NCI-H2196 (cell line): ENCODE measurements around the gene TRABD2A.

ENCODE experiments used
- DNase-seq: peaks from one replicate; lab custom pipeline; 2025; ENCODE audit not compliant: unreplicated experiment; lab: John Stamatoyannopoulos, UW

The TRABD2A gene

DNA sequence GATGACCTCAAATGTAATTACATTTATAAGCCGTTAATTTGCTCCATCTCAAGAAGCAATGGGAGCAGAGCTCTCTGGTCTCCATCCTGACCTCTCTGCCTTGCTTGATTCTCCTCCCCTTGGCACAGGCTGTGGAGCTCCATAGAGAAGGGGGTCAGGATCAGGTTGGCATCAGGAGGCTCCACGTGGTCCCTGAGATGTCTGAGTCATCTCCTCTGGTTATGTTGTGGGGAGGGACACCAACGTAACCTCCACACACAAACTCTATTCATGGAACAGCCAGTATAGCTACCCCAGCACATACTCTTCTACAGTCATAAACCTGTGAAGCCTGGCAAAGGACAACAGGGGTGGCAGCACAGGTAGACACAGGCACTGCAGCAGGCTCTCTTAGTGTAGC lies 29.0 kb downstream of the TRABD2A start:
- no peak for DNase-seq

DNA sequence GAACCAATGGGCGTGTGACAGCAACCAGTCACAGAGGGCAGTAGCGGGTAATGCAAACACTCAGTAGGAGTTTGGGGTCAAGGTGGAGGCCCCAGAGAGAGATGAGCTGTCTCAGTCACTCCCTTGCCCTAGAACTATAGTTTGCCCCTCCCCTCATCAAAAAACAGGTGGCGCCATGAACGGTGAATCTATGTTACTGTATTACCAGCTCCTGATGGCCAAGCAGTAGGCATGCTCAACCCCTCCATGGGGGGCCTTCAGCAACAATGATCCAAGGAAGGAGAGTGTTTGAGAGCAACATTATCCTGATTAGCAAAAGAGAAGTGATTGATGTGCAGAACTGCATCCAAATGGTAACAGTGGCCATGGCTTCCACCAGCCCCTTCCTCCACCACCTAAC lies 30.4 kb downstream of the TRABD2A start:
- DNase-seq = no peak

DNA sequence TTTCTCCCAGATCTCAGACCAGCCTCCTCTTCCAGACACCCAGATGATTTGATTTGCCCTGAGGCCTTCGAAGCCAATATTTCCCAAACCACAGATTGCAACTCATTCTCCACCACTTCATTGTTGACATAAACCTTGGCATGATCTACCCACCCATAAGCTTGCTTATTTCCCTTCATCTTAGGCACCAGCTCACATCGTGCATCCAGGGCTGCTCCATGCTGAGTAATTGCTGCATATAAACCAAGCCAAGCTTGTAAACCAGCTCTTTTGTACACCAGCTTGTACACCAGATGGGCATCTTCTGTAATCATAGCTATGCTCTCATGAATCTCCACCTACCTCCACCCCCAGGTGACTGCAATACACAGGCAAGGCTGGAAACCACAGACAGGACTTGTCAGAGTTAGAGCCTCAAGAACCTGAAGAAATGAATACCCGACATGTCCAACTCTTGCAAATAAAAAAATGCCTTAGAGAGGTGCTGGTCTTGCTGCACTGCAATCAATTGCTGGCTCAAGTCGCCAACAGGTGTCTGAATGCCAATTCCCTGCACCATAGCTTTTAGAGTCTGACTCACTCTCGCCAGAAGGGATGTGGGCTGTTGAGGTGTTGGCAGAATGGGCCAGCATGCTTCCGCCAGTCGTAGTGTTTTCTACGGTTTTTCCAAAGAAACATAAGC lies 31.5 kb downstream of the TRABD2A start:
- no peak for DNase-seq

DNA sequence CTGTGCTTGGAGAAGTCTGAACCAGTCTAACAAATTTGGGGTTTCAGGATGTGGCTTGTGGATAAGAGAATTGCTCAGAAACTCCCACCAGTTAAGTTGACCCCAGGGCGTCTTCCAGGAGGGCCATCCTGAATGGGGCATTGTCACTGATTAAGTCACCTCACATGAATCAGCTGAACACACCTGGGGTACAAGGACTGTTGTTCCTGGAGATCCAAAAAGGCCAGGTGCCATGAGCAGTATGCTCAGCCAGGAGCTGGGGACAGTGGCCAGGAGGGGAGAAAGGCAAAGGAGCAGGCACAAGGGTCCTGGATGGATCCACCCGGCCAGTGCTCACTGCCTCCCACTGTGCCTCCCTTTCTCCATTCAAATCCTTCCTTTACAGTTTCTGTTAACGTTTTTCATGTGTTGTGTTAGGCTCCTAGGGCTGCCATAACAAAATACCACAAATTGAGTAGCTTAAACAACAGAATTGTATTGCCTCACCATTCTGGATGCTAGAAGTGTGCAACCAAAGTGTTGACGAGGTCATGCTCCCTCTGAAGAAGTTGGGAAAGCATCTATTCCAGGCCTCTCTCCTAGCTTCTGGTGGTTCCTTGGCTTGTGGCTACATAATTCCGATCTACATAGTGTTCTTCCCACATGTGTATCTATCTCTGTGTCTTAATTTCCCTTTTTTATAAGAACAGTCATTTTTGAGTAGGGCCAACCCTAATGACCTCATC lies 33.4 kb downstream of the TRABD2A start:
- DNase-seq = no peak

DNA sequence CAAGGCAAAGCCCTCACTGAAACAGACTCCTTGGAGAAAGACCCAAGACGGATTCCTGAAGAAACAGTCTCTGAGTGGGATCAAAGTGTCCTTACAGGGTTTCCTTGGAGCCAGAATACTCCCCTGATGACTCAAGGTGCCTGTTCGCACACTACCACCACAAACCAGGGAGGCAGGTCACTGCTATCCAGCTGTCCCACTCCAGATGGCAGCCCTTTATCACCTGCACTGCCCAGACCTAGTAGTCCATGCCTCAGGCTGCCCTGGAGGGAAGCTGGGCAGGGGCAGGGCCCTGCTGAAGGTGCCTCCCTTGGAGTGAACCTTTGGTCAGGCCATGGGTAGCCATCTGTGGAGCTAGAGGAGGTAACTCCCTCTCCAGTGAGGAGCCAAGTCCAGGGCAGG lies 34.1 kb downstream of the TRABD2A start:
- DNase-seq = no peak

DNA sequence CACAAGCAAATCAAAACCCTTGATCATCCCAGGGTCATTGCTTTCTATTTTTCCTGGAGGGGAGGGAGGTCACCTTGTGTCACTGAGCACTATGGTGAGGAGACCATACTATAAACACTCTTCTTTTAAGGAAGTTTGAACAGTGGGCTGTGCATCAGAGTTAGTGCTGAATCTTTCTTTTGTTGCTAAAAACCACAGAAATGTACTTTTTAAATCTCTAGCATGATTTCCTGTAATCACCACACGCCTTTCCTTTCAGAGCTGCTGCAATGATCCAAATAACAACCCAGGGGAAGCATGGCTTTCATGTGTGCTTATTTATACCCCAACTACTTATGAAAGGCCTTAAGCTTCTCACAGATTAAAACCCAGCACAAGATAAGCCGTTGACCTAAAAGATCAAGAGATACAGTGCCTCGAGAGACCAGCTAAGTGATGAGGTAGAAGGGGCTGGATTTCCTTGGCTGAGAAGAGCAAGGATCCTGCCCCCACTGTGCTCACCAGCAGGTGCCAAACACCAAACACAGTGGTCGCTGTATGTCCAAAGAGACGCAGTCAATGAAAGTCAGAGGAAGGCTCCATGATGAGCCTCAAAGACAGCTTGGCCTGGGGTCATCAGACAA lies 34.7 kb downstream of the TRABD2A start:
- no peak for DNase-seq

DNA sequence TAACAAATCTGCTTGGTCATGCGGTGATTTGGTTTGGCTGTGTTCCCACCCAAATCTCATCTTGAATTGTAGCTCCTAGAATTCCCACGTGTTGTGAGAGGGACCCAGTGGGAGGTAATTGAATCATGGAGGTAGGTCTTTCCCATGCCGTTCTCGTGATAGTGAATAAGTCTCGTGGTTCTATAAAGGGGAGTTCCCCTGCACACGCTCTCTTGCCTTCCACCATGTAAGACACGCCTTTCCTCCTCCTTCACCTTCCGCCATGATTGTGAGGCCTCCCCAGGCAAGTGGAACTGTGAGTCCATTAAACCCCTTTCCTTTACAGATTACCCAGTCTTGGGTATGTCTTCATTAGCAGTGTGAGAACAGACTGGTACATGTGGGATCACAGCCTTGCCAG lies 36.7 kb downstream of the TRABD2A start:
- no peak for DNase-seq

DNA sequence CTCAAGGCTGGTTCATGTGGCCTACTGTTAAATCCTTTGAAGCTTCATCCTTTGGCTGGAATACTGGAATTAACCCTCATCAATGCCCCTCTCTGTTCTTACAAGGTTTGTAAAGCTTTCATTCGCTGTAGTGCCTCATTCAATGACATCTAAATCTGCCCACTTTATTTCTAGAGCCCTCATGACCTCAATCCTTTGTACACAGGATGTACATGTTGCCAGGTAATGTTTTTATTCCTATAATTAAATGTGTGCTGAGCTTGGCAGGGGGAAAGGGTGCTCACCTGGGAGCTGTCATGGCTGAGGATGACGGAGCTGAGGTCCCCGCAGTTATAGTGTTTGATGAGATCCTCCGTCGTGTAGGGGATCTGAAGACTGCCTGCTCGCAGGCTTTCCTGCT lies 39.3 kb downstream of the TRABD2A start:
- no peak for DNase-seq

DNA sequence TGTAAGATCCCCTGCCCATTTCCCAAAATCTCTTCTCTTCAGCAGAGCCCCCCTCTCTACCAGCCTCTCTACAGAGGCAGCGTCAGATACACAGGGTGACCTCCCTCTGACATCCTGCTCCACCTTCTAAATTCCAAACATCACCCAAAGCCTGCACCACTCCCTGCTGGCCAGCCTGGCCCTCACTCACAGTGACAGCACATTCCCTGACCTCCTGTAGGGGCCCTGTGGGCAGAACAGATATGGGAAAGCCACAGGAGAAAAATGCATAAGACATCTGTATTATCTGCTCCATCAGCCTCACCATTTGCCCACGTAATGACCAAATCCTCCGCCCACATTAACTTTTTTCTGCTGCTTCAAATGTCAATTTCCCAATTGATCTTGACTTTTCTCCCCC lies 40.6 kb downstream of the TRABD2A start:
- DNase-seq = no peak

DNA sequence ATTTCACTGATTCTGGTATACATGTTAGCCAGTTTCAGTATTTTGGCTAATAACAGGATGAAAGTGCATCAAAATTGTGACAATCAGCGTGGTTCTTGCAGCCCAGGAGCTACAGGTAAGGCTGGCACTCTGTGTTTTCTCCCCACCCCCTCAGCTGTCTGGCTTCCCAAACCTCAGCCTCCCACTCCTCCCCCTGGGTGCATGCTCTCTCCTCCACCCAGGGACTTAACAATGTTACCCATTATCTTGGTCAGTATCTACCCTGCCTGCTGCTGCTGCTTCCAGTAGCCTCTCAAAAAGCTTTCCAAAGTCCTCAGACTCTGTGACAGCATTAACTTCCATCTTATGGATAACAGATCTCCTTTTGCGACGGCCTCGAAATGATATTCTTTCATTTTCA lies 41.0 kb downstream of the TRABD2A start:
- DNase-seq = no peak

DNA sequence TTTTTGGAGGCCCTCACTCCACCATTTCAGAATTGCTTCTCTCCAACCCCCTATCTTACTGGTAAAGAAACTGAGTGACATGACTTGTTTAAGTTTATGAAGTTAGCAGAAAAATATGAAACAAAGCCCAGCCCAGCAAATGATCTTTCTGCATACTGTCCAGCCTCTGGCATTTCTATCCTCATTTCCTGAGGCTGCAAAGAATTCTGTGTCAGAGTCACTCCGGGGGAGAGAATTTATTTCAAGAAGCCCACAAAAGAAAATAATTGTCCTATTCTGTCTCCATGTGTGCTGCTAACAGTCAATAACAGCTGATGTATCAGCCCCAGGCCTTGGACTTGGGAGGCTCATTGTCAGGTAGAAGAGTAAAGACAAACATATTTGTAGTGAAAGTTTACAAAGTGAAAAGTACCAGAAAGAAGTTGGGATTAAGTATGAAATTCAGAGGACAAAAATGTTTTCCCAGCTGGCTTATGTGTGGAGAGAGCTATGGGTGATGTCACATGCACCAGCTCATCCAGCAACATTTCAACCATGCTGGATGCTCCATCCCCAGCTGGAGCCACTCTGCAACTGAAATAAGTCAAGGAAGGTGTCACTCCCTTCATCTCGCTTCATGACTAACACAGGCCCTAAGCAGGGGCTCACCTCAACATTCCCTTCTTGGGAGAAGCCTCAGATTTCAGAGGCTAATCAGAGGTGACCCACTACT lies 42.3 kb downstream of the TRABD2A start:
- no peak for DNase-seq

DNA sequence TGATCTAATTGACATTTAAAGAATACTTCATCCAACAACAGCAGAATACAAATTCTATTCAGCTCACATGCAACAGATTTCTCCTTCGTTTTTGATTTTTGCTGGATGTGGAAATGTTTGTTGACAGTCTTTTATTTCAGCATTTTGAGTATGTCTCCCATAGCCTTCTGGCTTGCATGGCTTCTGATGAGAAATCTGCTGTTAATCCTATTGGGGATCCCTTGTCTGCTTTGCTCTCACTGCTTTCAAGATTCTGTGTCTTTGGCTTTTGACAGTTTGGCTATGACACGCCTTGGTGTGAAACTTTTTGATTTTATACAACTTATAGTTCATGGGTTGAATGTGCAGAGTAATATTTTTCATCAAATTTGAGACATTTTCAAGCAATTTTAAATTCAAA lies 44.7 kb downstream of the TRABD2A start:
- DNase-seq = no peak

DNA sequence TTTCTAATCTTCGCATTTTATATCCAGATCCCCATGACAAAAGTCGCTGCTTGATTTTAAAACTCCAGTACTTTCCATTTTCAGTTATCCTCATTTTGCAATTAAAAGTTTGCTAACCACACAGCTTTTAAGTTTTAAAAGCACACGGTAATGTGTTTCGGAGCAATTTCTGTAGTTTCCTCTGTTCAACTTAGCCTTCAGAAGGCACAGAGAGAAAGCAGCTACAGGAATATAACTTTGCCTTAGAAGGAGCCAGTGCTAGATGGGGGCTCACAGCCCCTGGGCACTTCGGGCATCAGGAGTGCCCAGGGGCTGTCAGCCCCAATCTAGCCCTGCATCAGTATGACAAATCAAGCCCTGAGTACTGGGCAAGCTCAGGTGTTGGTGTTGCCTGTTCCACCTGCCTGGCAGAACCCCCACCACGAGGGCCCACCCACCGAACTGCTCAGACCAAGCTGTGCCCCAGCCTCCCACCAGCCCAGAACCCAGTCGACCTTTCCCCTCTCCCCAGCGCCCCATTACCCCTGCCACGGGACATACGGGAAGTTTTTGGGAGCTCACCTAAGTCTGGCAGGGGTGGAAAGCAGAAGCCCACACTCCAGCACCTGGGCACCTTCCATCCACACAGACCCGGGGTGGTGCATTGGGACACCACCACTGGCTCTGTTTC lies 47.3 kb downstream of the TRABD2A start:
- DNase-seq = no peak

DNA sequence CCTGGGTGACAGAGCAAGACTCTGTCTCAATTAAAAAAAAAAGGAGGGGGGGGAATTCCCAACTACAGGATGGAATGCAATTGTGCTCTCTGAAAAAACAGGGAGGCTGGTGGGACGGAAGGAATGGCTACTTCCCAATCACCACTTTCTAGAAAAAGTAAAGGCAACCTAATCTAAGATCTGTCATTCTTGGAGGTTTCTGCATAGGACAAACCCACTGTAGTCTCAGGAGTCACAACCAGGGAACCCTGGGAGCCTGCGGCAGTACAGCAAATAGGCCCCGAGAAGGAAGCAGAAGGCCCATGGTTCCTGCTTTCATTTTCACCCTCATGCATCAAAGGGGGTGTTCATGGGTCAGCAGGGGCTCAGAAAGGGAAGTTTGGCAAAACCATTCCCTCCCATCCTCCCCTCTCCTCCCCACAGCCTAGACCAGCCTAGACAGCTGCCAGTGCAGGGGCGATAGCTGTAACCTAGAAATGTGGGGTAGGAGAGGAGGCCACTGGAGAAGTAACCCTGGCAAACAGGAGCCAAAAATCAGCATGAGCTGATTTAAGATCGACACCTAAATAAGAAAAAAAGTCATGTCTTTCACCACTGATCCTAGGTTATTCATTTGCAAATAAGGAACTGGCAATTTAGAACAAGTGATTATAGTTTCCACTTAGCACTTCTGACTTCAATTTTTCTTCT lies 48.0 kb downstream of the TRABD2A start:
- DNase-seq = no peak

DNA sequence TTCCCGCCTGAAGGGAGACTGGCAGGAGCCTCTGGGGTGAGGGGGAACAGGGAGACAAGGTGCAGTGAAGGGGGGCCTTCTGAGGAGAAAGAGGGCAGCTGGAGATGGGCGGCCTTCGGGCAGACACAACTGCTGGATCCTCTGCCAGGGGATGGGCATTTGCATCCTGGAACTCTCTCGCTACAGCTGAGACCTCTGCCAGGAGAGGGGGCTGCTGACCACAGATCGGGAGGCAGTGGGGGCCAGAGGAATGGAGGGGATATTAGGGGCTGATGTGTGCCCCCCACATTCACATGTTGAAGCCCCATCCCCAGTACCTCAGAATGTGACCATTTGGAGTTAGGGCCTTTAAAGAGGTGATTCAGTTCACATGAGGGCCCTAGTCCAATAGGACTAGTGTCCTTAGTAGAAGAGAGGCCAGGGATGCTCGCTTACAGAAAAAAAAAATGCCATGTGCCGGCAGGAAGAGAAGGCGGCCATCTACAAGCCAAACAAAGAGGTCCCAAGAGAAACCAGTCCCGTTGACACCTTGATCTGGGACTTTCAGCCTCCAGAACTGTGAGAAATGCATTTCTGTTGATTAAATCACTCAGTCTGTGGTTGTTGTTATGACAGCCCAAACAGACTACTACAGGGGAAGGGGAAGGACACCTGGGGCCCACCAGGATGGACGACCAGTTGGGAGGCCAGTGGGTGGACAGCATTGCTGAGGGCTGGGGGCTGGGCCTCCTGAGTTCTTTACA lies 50.0 kb downstream of the TRABD2A start:
- no peak for DNase-seq

DNA sequence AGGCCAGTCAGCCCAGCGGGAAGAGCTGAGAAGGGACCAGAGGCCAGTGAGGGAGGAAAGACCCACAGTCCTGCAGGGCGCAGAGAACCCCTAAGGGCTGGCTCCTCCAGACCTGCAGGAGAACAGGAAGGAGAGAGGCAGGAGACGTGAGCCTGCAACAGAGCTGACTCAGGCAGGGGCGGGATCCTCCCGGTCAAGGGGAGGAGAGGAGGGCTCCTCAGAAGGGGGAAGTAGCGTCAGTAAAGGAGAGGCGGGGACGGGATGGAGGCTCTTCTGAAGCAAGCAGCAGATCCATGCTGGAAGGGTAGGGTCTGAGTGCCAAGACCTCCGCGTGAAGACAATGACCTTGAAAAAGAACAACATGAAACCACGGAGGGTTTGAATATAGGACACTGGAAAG lies 50.8 kb downstream of the TRABD2A start:
- DNase-seq = no peak

DNA sequence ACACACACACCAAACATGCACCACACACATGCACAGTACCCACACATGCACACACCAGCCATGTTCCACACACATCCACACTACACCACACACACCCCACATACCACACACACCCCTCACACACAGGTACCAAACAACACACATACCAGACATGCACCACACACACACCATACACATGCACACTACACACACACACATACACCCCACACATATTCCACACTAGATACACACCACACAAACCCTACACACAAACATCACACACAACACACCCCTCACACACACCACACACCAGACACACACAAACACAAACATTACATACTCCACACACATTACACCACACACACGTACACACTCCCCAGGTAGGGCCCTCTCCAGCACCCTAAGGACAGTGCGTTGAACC lies 51.2 kb downstream of the TRABD2A start:
- DNase-seq = no peak

DNA sequence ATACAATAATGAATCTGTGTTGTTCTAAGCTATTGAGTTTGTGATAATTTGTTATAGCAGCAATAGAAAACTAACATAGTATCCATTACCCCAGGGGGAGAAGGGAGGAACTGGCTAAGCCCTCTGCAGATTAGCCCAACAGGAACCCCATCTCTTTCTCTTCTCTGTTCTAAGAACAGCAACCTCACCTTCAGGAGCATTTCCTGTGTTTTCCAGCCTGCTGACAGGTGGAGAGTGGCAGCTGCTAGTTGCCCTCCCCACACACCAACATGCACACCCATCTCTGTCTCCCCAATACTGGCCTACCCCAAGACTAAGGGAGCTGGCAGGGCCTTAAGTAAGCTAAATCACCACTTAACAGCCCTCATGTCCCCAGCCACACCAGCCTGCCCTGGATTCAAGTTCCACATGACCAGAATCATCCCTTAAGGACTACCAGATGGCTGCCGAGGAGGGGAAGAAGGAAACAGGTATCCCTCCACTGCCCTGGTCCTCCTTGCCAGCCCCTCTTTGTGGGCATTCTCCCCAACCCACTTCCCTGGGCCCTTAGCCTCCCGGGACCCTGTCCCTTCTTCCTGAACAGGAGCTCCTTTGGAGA lies 52.8 kb downstream of the TRABD2A start:
- no peak for DNase-seq

DNA sequence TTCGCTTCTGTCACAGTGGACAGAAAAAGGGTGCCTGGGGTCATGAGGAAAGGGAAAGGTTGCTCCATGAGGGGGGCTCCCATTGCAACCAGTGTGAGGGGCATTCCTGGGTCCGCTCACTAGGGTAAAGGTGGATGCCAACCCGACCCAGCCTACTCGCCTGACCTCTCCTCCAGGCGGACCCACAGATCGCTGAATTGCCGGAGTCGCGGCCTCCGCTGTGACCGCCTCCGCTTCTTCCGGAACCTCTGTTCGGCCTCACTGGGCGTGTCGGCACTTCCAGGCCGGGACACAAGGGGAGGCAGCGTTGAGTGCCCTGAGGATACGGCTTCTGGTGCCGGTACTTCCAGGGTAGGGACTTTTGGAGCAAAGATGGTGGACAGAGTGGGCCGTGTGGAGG lies 57.1 kb downstream of the TRABD2A start:
- no peak for DNase-seq

DNA sequence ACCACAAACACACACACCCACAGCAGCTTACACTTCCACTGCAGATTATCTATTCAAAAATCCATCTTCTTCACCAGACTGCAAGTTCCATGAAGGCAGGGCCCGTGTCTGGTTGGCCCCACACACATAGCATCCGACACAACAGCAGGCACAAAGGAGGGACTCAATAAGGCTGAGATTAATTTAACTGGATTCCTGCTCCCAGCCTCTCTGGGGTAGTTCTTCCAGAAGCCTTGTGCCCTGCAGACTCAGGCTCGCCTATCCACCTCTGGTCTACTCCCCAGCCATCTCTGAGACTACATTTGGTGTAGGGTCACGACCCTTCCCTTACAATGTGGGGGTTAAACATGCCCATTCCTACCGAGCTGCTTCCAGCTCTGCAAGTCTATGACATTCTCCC lies 57.7 kb downstream of the TRABD2A start:
- no peak for DNase-seq
